Esophagus muscularis mucosa (tissue), 4 donors: ENCODE measurements around the gene MTA3. TPM values are rescaled to one million over a fixed set of nuclear protein-coding genes. Genes with fewer than 3 reads are reported as not detected.
"Not testable (repeated sequence)": the region's sequence is repeated elsewhere in the genome, so short reads cannot be mapped to it uniquely, and the experiment has no call there.

Source experiments
- DNase-seq: peaks from one replicate; pipeline ENCODE4 v3.0.0-alpha.2; 2017; ENCODE audit errors: extremely low spot score
- H3K27ac ChIP-seq, 4 donors: fragments of 200-600 bp; sonication (generic); replicated peaks in 1 of 4; 1 replicate in 3 of 4; 2 replicates in 1 of 4; pipeline ENCODE4 v1.5.1; 2016 to 2019; ENCODE audit warnings: mild to moderate bottlenecking in 1 of 4
- H3K27me3 ChIP-seq, 4 donors: fragments of 200-600 bp; sonication (generic); one replicate each; pipeline versions ENCODE4 v1.5.1 to v1.6.0; 2016 to 2019
- H3K36me3 ChIP-seq, 4 donors: fragments of 200-600 bp; sonication (generic); one replicate each; pipeline ENCODE4 v1.5.1; 2016 to 2019
- H3K4me1 ChIP-seq, 4 donors: fragments of 200-600 bp; sonication (generic); one replicate each; pipeline ENCODE4 v1.5.1; 2016 to 2019
- H3K4me3 ChIP-seq, 4 donors: fragments of 200-600 bp; sonication (generic); 1 replicate in 2 of 4; 2 replicates in 2 of 4; pipeline ENCODE4 v1.5.1; 2016 to 2019; ENCODE audit warnings: mild to moderate bottlenecking in 4 of 4, moderate library complexity in 1 of 4
- H3K9me3 ChIP-seq, 4 donors: fragments of 200-600 bp; sonication (generic); 1 replicate in 3 of 4; 2 replicates in 1 of 4; pipeline ENCODE4 v1.5.1; 2016 to 2019
- EP300 ChIP-seq: sonication (generic); formaldehyde crosslinking; IDR thresholded peaks from one replicate; pipeline ENCODE4 v1.6.1; 2017; ENCODE audit warnings: antibody characterized with exemption
- POLR2A ChIP-seq: fragments of 450-650 bp; IDR thresholded peaks from one replicate; pipeline ENCODE4 v1.6.1; 2017; ENCODE audit warnings: antibody characterized with exemption, moderate library complexity, mild to moderate bottlenecking, low read depth
- POLR2AphosphoS5 ChIP-seq, 2 donors: sonication (generic); formaldehyde crosslinking; IDR thresholded peaks; one replicate each; pipeline ENCODE4 v1.6.1; 2017; ENCODE audit warnings: antibody characterized with exemption in 2 of 2
- WGBS: methylation state at CpG from one replicate; pipeline ENCODE4 v1.1.5; 2018; 5-methylcytosine and 5-hydroxymethylcytosine counted together
- intact Hi-C: fragments of 100-400 bp; cut with DNase I; formaldehyde crosslinking; loops from one replicate; pipeline ENCODE4 v1.15.1; 2023
- total RNA-seq, 4 donors: library from RNA; depleted of rRNA; stranded (reverse); fragments of >200 nt; gene quantifications; one replicate each; pipeline versions ENCODE4 v1.1.0 to v1.2.1, GENCODE V29; 2016
- TF ChIP-seq, protein P1 (sequence below), 3 experiments: fragments of 200-600 bp in 2 of 3; fragments of 450-650 bp in 1 of 3; sonication (generic) in 2 of 3; IDR thresholded peaks; one replicate each; pipeline ENCODE4 v1.5.1; 2017 to 2019; ENCODE audit warnings: antibody characterized with exemption in 3 of 3, mild to moderate bottlenecking in 2 of 3, moderate library complexity in 1 of 3

MTA3 gene
- total RNA-seq, 4 donors from 2014 or later, result 20.5 to 27.7 (median 24.3) TPM

DNA sequence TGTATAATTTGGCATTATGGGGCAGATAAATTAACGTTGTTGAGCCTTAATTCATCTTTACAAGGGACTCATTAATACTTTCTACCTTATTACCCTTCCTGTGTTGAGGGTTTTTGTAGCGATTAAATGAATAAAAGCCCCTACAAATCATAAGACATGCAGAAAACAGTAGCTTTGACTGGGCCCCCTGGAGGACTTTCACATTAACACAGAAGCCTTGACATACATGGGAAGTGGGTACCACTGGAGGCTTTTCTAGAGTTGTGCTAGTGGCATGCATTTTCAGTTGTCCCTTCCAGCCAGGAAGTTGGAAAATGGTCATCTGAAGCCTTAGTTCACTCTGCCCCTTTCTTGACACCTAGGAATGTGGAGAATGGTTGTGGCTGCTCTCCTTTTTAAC is 30.2 kb downstream of the MTA3 start:
- no peak overlapping the region for H3K4me3 ChIP-seq
- intact Hi-C loops, result no loop called here
- no peak for TF ChIP-seq POLR2AphosphoS5 (IDR thresholded peaks at IDR 0.05)
- no peak for TF ChIP-seq POLR2A
- no peak for TF ChIP-seq EP300
- TF ChIP-seq, protein P1, sequence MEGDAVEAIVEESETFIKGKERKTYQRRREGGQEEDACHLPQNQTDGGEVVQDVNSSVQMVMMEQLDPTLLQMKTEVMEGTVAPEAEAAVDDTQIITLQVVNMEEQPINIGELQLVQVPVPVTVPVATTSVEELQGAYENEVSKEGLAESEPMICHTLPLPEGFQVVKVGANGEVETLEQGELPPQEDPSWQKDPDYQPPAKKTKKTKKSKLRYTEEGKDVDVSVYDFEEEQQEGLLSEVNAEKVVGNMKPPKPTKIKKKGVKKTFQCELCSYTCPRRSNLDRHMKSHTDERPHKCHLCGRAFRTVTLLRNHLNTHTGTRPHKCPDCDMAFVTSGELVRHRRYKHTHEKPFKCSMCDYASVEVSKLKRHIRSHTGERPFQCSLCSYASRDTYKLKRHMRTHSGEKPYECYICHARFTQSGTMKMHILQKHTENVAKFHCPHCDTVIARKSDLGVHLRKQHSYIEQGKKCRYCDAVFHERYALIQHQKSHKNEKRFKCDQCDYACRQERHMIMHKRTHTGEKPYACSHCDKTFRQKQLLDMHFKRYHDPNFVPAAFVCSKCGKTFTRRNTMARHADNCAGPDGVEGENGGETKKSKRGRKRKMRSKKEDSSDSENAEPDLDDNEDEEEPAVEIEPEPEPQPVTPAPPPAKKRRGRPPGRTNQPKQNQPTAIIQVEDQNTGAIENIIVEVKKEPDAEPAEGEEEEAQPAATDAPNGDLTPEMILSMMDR (IDR thresholded peaks at IDR 0.05), result no peak
- H3K9me3 ChIP-seq, result no peaks in the 10 kb centered on the region
- peaks cover 0 to 6% (median 0%) of the 10 kb centered on the region in 4 donors for H3K4me1 ChIP-seq
- H3K27me3 ChIP-seq, result no peaks in the 10 kb centered on the region
- H3K27ac ChIP-seq, result no peak overlapping the region
- DNase-seq, result no peak
- WGBS, result 92% methylated on average over 2 of the region's 2 CpGs
- H3K36me3 ChIP-seq, result no peaks in the 10 kb centered on the region

DNA sequence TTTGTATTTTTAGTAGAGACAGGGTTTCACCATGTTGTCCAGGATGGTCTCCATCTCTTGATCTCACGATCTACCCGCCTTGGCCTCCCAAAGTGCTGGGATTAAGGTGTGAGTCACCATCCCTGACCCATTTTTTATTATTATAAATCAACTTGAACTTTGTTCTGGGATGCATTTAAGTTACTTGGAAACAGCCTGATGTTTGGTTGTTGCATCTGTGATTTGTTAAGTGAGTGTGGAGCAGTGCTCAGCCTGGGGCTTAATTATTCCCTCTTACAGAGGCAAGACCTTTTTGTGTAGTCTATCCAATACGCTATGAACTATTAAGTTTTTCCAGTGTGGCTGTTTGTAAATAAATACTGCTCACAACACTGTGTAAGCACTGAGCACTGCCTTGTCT is 32.6 kb downstream of the MTA3 start:
- no peak overlapping the region for H3K27ac ChIP-seq
- TF ChIP-seq EP300 (no peak), POLR2A (no peak), POLR2AphosphoS5 (IDR thresholded peaks at IDR 0.05) (no peak)
- TF ChIP-seq, protein P1 (IDR thresholded peaks at IDR 0.05), result no peak
- intact Hi-C loops, result no loop called here
- 100% methylated on average over 3 of the region's 3 CpGs for WGBS
- DNase-seq, result no peak
- H3K4me1 ChIP-seq, result peaks cover 0 to 6% (median 0%) of the 10 kb centered on the region in 4 donors
- H3K36me3 ChIP-seq, result no peaks in the 10 kb centered on the region
- no peaks in the 10 kb centered on the region for H3K9me3 ChIP-seq
- no peak overlapping the region for H3K4me3 ChIP-seq
- no peaks in the 10 kb centered on the region for H3K27me3 ChIP-seq

DNA sequence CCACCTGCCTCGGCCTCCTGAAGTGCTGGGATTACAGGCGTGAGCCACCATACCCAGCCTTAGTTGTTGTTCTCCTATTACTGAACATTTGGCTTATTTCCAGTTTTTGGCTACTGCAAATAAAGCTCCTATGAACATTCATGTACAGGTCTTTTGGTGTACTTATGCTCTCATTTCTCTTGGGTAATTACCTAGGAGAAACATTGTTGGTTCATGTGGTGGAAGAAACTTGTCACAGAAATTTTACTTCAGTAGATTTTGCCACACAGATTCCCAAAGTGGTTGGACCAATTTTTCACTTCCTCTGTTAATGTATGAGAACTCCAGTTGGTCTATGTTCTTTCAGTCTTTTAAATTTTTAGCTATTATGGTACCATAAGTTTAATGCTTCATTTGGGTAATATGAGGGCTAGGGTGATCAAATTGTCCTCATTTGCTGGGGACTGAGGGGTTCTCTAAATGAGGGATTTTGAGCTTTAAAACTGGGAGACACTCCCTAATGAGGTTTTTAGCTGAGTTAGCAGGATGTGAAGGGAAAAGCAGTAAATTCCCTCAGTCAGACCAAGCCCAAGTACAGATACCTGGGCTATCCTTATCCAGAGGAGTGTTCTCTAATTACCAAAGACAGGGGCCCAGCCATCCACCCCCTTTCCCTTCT is 33.9 kb downstream of the MTA3 start:
- intact Hi-C loops, result no loop called here
- H3K4me3 ChIP-seq, result no peak overlapping the region
- TF ChIP-seq, protein P1 (IDR thresholded peaks at IDR 0.05), result no peak
- TF ChIP-seq POLR2AphosphoS5 (IDR thresholded peaks at IDR 0.05), result no peak
- no peak for TF ChIP-seq POLR2A
- TF ChIP-seq EP300, result no peak
- 90% methylated on average over 2 of the region's 2 CpGs for WGBS
- no peaks in the 10 kb centered on the region for H3K36me3 ChIP-seq
- no peak for DNase-seq
- no peaks in the 10 kb centered on the region for H3K9me3 ChIP-seq
- H3K27me3 ChIP-seq, result no peaks in the 10 kb centered on the region
- H3K27ac ChIP-seq, result no peak overlapping the region
- peaks cover 0 to 6% (median 0%) of the 10 kb centered on the region in 4 donors for H3K4me1 ChIP-seq

DNA sequence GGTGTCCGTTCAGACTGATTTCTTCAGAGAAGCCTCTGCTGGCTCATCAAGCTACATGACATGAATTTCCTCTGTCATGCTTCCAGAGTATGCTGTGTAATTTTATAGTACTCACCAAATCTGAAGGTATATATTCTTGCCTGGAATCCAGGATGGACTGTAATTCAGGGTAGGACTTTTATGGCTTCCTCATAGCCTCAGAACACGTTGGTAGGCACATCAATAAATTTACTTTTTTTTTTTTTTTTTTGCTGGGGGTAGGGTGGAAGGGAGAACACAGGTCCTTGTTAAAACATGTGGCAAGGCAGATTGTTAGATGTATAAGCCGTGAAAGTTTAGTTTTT is 34.4 kb downstream of the MTA3 start:
- H3K27ac ChIP-seq, result no peak overlapping the region
- H3K27me3 ChIP-seq, result no peaks in the 10 kb centered on the region
- TF ChIP-seq POLR2AphosphoS5 (IDR thresholded peaks at IDR 0.05) (no peak), EP300 (no peak), POLR2A (no peak)
- TF ChIP-seq, protein P1 (IDR thresholded peaks at IDR 0.05), result no peak
- WGBS, result 82% methylated on average over 3 of the region's 3 CpGs
- no peak for DNase-seq
- no peaks in the 10 kb centered on the region for H3K36me3 ChIP-seq
- intact Hi-C loops, result no loop called here
- no peak overlapping the region for H3K4me3 ChIP-seq
- no peaks in the 10 kb centered on the region for H3K9me3 ChIP-seq
- H3K4me1 ChIP-seq, result peaks cover 0 to 6% (median 0%) of the 10 kb centered on the region in 4 donors

DNA sequence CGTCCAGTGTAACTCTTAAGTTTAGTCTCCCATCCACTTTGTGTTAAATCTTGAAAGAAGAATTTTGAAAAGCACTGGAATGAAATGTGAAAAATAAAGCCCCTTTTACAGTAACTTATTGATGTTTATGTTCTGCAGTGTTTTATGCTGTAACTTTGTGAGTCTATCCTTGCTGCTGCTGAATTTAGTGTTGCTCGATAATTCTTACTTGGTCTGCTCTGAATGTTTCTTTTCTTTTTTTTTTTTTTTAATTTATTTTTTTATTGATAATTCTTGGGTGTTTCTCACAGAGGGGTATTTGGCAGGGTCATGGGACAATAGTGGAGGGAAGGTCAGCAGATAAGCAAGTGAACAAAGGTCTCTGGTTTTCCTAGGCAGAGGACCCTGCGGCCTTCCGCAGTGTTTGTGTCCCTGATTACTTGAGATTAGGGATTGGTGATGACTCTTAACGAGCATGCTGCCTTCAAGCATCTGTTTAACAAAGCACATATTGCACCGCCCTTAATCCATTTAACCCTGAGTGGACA is 36.0 kb downstream of the MTA3 start:
- DNase-seq, intact Hi-C loops, H3K4me3 ChIP-seq, H3K9me3 ChIP-seq, H3K36me3 ChIP-seq, H3K27me3 ChIP-seq, H3K4me1 ChIP-seq, H3K27ac ChIP-seq: not testable (repeated sequence)
- 97% methylated on average over 6 of the region's 6 CpGs for WGBS

DNA sequence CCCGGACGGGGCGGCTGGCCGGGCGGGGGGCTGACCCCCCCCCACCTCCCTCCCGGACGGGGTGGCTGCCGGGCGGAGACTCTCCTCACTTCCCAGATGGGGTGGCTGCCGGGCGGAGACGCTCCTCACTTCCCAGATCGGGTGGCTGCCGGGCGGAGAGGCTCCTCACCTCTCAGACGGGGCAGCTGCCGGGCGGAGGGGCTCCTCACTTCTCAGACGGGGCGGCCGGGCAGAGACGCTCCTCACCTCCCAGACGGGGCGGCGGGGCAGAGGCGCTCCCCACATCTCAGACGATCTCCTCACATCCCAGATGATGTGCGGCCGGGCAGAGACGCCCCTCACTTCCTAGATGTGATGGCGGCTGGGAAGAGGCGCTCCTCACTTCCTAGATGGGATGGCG is 37.7 kb downstream of the MTA3 start:
- peaks cover 3 to 22% (median 18%) of the 10 kb centered on the region in 4 donors for H3K36me3 ChIP-seq
- WGBS, result no CpG with 5 or more reads among the region's 33 CpGs
- H3K9me3 ChIP-seq, H3K4me1 ChIP-seq, H3K27ac ChIP-seq, DNase-seq, H3K4me3 ChIP-seq, intact Hi-C loops, H3K27me3 ChIP-seq: not testable (repeated sequence)
